HG03108 (cell line): Measurements from ENCODE around the gene GALNT15.

Experiments
- ATAC-seq: cut with Tn5 transposase; IDR thresholded peaks from one replicate; pipeline ENCODE4 v1.9.1; 2021; ENCODE audit warnings: moderate library complexity; ENCODE audit not compliant: unreplicated experiment

Gene GALNT15

DNA sequence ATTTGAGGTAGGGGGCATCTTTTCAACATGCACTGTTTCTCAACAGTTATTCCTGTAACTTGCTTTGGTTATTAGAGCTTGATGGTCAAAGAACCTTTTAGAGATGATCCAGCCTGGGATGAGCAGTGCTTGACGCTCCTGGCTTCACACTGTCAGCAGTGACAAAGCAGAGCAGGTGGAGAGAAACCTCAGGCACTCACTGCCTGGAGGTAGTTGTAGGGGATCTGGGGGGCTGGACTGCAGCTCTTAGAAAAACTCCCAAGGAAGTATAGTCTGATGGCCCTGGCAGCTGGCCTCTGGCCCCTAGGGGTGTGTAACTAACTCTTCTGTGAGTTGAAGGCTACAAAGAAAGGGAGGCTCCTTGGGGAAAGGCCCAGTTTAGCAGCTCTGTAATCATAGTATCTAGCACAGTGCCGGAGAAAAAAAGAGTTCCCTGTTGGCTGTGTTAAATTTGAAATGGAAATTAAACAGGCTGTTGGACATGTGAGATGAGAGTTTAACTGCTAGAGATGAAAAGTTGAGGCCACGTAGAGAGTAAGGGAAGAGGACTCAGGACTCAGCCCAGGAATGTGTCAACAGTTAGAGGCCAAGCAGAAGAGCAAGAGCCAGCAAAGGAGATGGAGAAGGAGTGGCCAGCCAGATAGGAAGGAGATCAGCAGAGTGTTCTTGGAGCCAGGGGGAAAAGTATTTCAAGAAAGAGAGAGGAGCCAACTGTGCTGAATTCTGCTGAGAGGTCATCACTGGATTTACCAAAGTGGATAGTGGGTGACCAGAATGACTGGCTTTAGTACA is 104.7 kb downstream of the GALNT15 start:
- ATAC-seq: no peak

GRCh38 chr3:16280671-16281070 is 106.2 kb downstream of the GALNT15 start:
- no peak for ATAC-seq
